GM21825 (cell line): ENCODE results near the gene P2RX1.
"Not testable (repeated sequence)": the region's sequence is repeated elsewhere in the genome, so short reads cannot be mapped to it uniquely, and the experiment has no call there.

Source experiments
- ATAC-seq: cut with Tn5 transposase; IDR thresholded peaks from one replicate; pipeline ENCODE4 v1.9.1; 2021; ENCODE audit warnings: mild to moderate bottlenecking, moderate library complexity; ENCODE audit not compliant: unreplicated experiment

The P2RX1 gene

DNA sequence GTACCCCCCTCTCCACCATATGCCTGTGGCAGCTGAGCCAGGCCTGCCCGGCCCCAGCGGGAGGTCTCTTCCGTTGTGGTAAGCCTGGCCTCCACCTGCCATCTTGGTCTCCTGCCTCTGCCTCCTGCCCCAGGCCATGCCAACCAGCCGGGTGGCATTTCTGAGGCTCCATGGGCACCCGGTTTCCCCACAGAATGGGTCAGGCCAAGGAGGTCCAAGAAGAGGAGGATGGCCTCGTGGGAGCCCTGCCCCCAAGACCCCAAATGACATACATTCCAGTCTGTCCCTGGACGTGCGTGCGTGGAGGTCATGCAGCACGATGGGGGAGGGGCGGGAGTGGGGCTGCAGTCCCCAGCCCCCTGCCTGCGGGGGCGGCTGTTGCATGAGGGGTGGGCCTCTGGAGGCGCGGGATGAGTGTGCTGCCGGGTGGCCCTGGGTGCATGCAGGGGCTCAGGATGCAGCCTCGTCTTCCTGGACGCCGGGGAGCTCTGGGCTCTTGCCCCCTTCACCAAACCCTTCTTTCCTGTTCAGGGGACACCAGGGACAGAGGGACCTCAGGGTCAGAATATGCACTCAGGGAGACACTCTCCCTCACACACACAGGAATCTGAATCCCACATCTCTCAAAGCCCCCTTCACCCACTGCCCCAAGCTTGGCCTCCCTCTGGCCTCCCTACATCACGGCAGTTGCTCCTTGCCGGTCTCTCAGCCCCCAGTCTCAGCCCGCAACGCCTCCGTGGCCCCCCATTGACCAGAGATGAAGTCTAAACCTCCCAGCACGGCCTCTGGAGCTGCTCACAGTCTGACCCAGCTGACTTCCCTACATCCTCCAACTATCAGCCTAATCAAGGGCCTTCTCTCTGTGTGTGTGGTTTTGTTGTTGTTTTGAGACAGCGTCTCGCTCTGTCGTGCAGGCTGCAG is 54.2 kb downstream of the P2RX1 start:
- no peak for ATAC-seq

DNA sequence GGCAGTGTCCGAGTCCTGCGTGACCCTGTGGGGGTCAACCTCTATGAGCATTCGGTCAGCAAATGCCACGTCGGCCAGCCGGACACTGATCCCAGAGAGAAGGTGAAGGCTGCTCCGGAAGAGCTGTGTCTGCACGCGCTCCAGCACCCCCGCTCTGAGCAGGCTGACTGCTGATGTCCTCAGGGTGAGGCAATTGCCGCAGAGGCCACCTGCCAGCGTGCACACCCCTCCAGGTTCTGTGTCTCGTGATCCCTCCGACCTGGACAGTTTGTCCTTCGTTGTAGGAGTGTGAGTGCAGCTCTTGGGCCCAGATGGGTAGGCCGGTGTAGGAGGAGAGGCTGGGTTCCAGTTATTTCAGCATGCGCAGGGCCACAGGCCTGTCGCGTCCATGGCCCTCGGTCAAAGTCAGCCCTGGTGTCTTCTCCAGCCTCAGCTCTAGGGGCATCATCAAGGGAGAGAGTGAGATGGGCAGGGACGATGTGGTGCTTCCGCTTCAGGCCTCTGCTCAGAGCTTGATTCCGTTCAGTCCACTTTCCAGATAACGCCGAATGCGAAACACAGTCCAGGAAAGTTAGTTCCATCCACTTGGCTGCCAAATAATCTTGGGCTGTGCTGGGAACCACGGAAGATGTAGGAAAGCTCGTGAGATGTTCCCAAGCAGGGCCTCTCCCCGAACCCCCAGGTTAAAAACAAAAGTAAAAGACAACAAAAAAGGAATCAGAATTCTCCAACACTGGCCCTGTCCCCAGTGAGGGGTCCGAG is 55.1 kb downstream of the P2RX1 start:
- no peak for ATAC-seq

- ATAC-seq = no peak
These were observed 56.3 kb downstream of the P2RX1 start for GRCh38 chr17:3859940-3860339.

GRCh38 chr17:3857261-3858105 is 58.8 kb downstream of the P2RX1 start:
- no peak for ATAC-seq

DNA sequence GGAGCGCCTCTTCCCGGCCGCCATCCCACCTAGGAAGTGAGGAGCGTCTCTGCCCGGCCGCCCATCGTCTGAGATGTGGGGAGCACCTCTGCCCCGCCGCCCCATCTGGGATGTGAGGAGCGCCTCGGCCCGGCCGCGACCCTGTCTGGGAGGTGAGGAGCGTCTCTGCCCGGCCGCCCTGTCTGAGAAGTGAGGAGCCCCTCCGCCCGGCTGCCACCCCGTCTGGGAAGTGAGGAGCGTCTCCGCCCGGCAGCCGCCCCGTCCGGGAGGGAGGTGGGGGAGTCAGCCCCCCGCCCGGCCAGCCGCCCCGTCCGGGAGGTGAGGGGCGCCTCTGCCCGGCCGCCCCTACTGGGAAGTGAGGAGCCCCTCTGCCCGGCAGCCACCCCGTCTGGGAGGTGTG is 62.1 kb downstream of the P2RX1 start:
- ATAC-seq = not testable (repeated sequence)

GRCh38 chr17:3852561-3852960 is 63.7 kb downstream of the P2RX1 start:
- no peak for ATAC-seq

DNA sequence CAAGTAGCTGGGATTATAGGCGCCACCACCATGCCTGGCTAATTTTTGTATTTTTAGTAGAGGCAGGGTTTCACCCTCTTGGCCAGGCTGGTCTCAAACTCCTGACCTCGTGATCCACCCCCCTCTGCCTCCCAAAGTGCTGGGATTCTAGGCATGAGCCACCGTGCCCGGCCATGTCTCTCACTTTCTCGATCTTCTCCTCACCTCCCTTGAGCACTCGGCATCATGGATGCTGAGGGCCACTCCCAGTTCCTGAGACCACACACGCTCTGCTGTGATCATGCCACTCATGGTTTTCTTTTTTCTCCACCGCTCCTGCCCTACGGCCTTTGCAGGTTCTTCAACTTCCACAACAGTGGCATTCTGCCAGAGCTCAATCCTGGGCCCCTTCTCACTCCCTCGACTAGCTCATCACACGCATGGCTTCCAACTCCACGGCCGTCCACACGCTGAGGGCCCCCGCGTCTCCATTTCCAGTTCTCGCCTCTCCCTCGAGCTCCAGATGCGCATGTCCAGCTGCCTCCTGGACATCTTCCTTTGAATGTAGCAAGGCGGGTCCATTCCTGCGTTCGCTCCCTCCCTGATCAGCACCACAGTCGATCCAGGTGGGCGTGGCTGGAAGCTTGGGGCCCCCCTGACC is 64.7 kb downstream of the P2RX1 start:
- ATAC-seq = no peak

DNA sequence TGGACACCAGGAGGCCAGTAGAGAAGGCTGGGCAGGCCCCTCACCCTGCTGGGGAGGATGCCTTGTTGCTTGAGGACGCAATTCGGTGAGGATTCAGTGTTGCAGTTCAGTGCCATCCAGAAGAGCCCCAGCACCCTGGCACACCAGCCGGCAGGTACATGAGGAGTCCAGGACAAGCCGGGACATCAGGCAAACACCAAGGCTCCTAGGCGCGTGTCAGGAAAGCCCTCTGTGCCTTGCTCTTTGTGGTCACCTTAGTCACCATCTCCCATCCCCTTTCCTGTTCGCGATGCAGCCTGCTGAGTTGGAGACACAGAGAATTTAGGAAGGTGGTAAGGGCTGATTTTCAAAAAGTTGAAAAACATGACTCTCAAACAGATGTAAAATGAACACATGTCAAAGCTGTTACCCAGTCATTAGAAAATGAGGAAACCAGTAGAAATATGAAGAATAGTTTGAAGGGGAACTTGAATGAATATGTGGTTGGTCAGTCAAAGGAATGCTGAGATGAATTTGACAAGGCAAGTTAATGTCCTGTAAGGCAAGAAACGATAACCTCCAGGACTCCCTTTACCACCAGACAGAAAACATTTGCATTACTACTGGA is 67.9 kb downstream of the P2RX1 start:
- no peak for ATAC-seq

GRCh38 chr17:3847165-3847670 is 69.0 kb downstream of the P2RX1 start:
- ATAC-seq = no peak
